Right lobe of liver (tissue), 6 donors: ENCODE measurements around the gene PCNT. TPM values are rescaled to one million over a fixed set of nuclear protein-coding genes. Genes with fewer than 3 reads are reported as not detected.

ENCODE experiments used
- ATAC-seq, 4 donors: fragments of 200-7000 bp; cut with Tn5 transposase; one replicate each; pipeline ENCODE4 v1.9.1; 2020; ENCODE audit warnings: mild to moderate bottlenecking in 4 of 4, moderate library complexity in 4 of 4
- DNase-seq, 3 donors: peaks; one replicate each; pipeline ENCODE4 v3.0.0-alpha.2; 2020
- H3K27ac ChIP-seq, 3 donors: fragments of 200-600 bp; one replicate each; pipeline ENCODE4 v1.8.0; 2022
- H3K27me3 ChIP-seq, 2 donors: fragments of 200-600 bp; one replicate each; pipeline ENCODE4 v1.8.0; 2022
- H3K36me3 ChIP-seq, 4 donors: fragments of 200-600 bp; sonication (generic) in 1 of 4; one replicate each; pipeline versions ENCODE4 v1.5.1 to v1.8.0; 2017 to 2022; ENCODE audit warnings: control low read depth in 1 of 4
- H3K4me1 ChIP-seq, 4 donors: fragments of 200-600 bp; sonication (generic) in 1 of 4; one replicate each; pipeline versions ENCODE4 v1.5.1 to v1.8.0; 2017 to 2022; ENCODE audit warnings: control low read depth in 1 of 4
- H3K4me3 ChIP-seq, 3 donors: fragments of 200-600 bp; one replicate each; pipeline ENCODE4 v1.8.0; 2022
- H3K9me3 ChIP-seq, 4 donors: fragments of 200-600 bp; sonication (generic) in 1 of 4; one replicate each; pipeline versions ENCODE4 v1.5.1 to v1.8.0; 2017 to 2022; ENCODE audit warnings: control low read depth in 1 of 4
- POLR2A ChIP-seq: fragments of 450-650 bp; IDR thresholded peaks from one replicate; pipeline ENCODE4 v1.6.1; 2017; ENCODE audit warnings: antibody characterized with exemption, mild to moderate bottlenecking
- WGBS: methylation state at CpG from one replicate; pipeline ENCODE4 v1.1.6; 2018; ENCODE audit warnings: low coverage, low lambda C conversion rate; ENCODE audit not compliant: insufficient coverage; ENCODE audit errors: missing lambda C conversion rate; 5-methylcytosine and 5-hydroxymethylcytosine counted together
- intact Hi-C, 2 donors: fragments of 100-400 bp; cut with DNase I; formaldehyde crosslinking; loops; one replicate each; pipeline versions ENCODE4 v1.11.2 to v1.14.1; 2022
- total RNA-seq, 6 experiments: library from RNA; depleted of rRNA in 2 of 6; stranded (reverse); fragments of >200 nt in 2 of 6; fragmentation: NEBNext Ultra II Directional in 3 of 6; extraction: Animal tissue kit (Norgen Biotek cat#: 25700) in 3 of 6; gene quantifications; one replicate each; pipeline versions ENCODE4 v1.1.0 to v1.2.4, GENCODE V29; 2016 to 2023
- TF ChIP-seq, protein P1 (sequence below), 4 donors: fragments of 200-600 bp in 3 of 4; fragments of 450-650 bp in 1 of 4; IDR thresholded peaks; one replicate each; pipeline versions ENCODE4 v1.5.1 to v1.8.0; 2016 to 2022; ENCODE audit warnings: antibody characterized with exemption in 4 of 4, mild to moderate bottlenecking in 2 of 4
- donor health status: DM: no; HTN: yes; CAD: no.
- donor health status: DM: no; HTN: no; CAD: no.
- donor health status: DM: no; HTN: no; CAD: no.
- donor health status: DM: no; HTN: yes; CAD: no.
- donor health status: DM: no; HTN: yes; CAD: no.

Gene PCNT
- total RNA-seq, 6 experiments from 2014 or later, result 9.9 to 18.2 (median 14.1) TPM

DNA sequence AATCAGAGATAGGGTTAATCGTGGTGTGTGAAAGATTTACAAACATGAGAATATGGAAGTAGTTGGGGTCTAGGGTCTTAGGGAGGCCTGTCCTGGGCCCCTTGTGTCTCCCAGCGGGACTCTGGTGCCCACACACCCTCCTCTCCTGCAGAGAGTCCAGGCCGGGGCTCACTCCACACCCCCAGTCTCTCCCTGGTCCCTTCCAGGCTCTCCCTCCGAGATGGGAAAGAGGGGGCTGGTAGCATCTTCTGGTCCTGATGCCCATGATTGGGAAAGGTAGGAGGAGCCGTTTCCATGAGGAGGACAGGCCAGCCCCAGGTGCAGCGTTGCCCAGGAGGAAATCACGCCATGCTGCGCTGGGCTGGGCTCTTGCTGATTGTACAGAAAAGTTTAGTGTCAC, 26.6 kb downstream of the PCNT start:
- DNase-seq, result no peak
- 91% methylated on average over 5 of the region's 8 CpGs for WGBS
- no peaks in the 10 kb centered on the region for H3K4me1 ChIP-seq
- ATAC-seq, result no peak
- H3K9me3 ChIP-seq, result no peaks in the 10 kb centered on the region
- no peaks in the 10 kb centered on the region for H3K27me3 ChIP-seq
- H3K4me3 ChIP-seq, result no peak overlapping the region
- H3K27ac ChIP-seq, result no peak overlapping the region
- intact Hi-C loops, result no loop called here
- TF ChIP-seq, protein P1, sequence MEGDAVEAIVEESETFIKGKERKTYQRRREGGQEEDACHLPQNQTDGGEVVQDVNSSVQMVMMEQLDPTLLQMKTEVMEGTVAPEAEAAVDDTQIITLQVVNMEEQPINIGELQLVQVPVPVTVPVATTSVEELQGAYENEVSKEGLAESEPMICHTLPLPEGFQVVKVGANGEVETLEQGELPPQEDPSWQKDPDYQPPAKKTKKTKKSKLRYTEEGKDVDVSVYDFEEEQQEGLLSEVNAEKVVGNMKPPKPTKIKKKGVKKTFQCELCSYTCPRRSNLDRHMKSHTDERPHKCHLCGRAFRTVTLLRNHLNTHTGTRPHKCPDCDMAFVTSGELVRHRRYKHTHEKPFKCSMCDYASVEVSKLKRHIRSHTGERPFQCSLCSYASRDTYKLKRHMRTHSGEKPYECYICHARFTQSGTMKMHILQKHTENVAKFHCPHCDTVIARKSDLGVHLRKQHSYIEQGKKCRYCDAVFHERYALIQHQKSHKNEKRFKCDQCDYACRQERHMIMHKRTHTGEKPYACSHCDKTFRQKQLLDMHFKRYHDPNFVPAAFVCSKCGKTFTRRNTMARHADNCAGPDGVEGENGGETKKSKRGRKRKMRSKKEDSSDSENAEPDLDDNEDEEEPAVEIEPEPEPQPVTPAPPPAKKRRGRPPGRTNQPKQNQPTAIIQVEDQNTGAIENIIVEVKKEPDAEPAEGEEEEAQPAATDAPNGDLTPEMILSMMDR (IDR thresholded peaks at IDR 0.05), result no peak
- TF ChIP-seq POLR2A, result no peak
- H3K36me3 ChIP-seq, result peaks cover 0 to 61% (median 30%) of the 10 kb centered on the region in 4 donors

DNA sequence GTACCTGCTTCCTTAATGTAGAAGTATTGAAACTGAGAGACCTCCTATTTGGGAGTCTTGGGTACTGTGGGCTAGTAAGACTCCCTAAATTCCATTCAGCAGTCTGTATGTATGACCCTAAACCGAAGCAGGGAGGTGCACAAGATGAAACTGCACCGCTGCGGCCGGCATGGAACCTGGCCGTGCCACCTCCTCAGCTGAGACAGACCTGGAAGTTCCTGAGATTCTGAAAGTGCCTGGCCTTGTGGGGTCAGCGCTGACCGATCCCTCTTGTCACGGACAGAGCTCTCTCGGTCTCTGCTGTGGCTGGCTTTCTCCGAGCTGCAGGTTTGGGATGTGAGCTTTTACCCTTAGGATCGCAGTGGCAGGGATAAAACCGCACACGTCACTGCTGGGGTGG, 27.0 kb downstream of the PCNT start:
- no peak for ATAC-seq
- H3K4me3 ChIP-seq, result no peak overlapping the region
- no peaks in the 10 kb centered on the region for H3K27me3 ChIP-seq
- no peak overlapping the region for H3K27ac ChIP-seq
- DNase-seq, result no peak
- intact Hi-C loops, result no loop called here
- H3K4me1 ChIP-seq, result no peaks in the 10 kb centered on the region
- WGBS, result 100% methylated on average over 2 of the region's 13 CpGs
- H3K36me3 ChIP-seq, result peaks cover 0 to 58% (median 28%) of the 10 kb centered on the region in 4 donors
- no peaks in the 10 kb centered on the region for H3K9me3 ChIP-seq
- no peak for TF ChIP-seq POLR2A
- TF ChIP-seq, protein P1 (IDR thresholded peaks at IDR 0.05), result no peak

DNA sequence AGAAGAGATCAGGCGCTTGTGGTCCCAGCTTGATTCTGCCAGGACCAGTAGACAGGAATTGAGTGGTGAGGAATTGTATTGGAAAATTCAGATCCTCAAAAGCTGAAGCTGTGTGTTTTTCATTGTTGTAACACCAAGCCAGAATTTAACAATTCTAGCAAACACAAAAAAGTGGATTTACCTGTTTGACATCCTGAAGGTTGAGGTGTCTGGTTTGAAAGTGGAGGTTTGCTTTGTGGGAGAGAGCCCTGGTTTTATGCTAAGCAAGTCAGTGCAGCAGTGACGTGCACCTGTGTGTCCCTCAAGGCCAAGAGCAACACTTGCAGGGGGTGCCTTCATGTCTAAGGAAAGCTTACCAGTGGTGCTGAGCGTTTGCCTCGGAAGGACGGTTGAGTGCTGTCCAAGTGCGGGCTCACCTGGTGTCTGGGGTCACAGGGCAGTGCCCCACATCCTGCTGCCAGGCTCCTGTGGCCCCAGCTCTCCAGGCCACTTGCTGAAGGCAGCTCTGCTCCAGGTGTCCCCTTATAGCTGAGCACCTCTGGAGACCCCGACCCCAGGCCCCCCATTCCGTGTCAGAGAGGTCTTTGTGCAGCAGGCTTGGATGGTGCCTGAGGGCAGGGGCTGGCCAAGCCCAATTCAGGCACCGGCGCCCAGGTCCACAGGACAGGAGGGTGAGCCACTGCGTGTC, 27.7 kb downstream of the PCNT start:
- ATAC-seq (no peak), DNase-seq (no peak)
- 92% methylated on average over 2 of the region's 11 CpGs for WGBS
- Histone ChIP-seq H3K27me3 (no peaks in the 10 kb centered on the region), H3K36me3 (peaks cover 0 to 52% (median 25%) of the 10 kb centered on the region in 4 donors), H3K4me1 (no peaks in the 10 kb centered on the region), H3K9me3 (no peaks in the 10 kb centered on the region), H3K27ac (no peak overlapping the region), H3K4me3 (no peak overlapping the region)
- TF ChIP-seq, protein P1 (IDR thresholded peaks at IDR 0.05), result no peak
- TF ChIP-seq POLR2A, result no peak
- intact Hi-C loops, result no loop called here

DNA sequence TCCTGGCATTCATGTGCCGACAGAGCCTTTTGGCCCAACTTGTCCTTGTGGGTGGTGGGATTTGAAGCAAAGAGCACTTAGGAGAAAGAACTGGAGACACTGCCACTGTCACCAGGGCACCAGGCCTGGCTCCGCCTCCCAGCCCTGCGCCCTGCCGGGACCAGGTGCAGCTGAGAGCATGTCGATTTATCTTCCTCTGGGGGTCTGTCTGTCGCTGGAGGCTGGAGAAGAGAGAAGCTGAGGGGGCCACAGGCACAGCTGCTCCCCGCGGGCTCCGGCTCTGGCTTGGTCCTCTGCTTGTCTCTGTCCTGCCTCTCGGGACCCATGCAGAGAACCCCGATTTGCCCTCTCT, 28.2 kb downstream of the PCNT start:
- no peak for TF ChIP-seq POLR2A
- TF ChIP-seq, protein P1 (IDR thresholded peaks at IDR 0.05), result no peak
- intact Hi-C loops, result no loop called here
- H3K4me3 ChIP-seq, result no peak overlapping the region
- no peaks in the 10 kb centered on the region for H3K27me3 ChIP-seq
- peaks cover 0 to 57% (median 23%) of the 10 kb centered on the region in 4 donors for H3K36me3 ChIP-seq
- H3K27ac ChIP-seq, result no peak overlapping the region
- 20% methylated on average over 1 of the region's 11 CpGs for WGBS
- H3K9me3 ChIP-seq, result no peaks in the 10 kb centered on the region
- ATAC-seq, result no peak
- DNase-seq, result no peak
- H3K4me1 ChIP-seq, result no peaks in the 10 kb centered on the region
